ENCODE results near the gene RIC3. TPM values are rescaled to one million over a fixed set of nuclear protein-coding genes. Genes with fewer than 3 reads are reported as not detected.
A peak's percentile ranks its signal among the peaks of the same experiment; 100 is the strongest.

RIC3 gene
- total RNA-seq, 1 donor from 2014 or later: 17.7 TPM

GRCh38 chr11:8102296-8102915 lies 66.4 kb downstream of the RIC3 start:
- DNase-seq (ENCODE audit: extremely low spot score in 2 of 2): peak in 1 of 2 donors; percentile 64
- no peaks in the 10 kb centered on the region for H3K27me3 ChIP-seq
- intact Hi-C loops (cut with DNase I): no loop called here

GRCh38 chr11:8101421-8101820 lies 67.4 kb downstream of the RIC3 start:
- Histone ChIP-seq H3K9me3 (no peaks in the 10 kb centered on the region), H3K4me3 (no peak overlapping the region), H3K27ac (no peak overlapping the region), H3K36me3 (peaks cover 0 to 54% of the 10 kb centered on the region in 2 donors), H3K4me1 (no peaks in the 10 kb centered on the region), H3K27me3 (no peaks in the 10 kb centered on the region)
- TF ChIP-seq POLR2AphosphoS5 (IDR thresholded peaks at IDR 0.05; ENCODE audit: insufficient read depth in 1 of 2, low read depth in 1 of 2) (no peak), POLR2A (IDR thresholded peaks at IDR 0.05) (no peak)
- TF ChIP-seq, protein P1, sequence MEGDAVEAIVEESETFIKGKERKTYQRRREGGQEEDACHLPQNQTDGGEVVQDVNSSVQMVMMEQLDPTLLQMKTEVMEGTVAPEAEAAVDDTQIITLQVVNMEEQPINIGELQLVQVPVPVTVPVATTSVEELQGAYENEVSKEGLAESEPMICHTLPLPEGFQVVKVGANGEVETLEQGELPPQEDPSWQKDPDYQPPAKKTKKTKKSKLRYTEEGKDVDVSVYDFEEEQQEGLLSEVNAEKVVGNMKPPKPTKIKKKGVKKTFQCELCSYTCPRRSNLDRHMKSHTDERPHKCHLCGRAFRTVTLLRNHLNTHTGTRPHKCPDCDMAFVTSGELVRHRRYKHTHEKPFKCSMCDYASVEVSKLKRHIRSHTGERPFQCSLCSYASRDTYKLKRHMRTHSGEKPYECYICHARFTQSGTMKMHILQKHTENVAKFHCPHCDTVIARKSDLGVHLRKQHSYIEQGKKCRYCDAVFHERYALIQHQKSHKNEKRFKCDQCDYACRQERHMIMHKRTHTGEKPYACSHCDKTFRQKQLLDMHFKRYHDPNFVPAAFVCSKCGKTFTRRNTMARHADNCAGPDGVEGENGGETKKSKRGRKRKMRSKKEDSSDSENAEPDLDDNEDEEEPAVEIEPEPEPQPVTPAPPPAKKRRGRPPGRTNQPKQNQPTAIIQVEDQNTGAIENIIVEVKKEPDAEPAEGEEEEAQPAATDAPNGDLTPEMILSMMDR (IDR thresholded peaks at IDR 0.05): no peak
- DNase-seq (ENCODE audit: extremely low spot score in 2 of 2): peak in 1 of 2 donors; percentile 89
- intact Hi-C loops (cut with DNase I): no loop called here

More at GRCh38 chr11:8102296-8102915, 66.4 kb downstream of the RIC3 start:
- TF ChIP-seq, protein P1 (IDR thresholded peaks at IDR 0.05): no peak
- TF ChIP-seq POLR2A (IDR thresholded peaks at IDR 0.05): no peak
- TF ChIP-seq POLR2AphosphoS5 (IDR thresholded peaks at IDR 0.05; ENCODE audit: insufficient read depth in 1 of 2, low read depth in 1 of 2): no peak
- peaks cover 0 to 46% of the 10 kb centered on the region in 2 donors for H3K36me3 ChIP-seq
- H3K27ac ChIP-seq: no peak overlapping the region
- no peaks in the 10 kb centered on the region for H3K9me3 ChIP-seq
- H3K4me3 ChIP-seq: no peak overlapping the region
- no peaks in the 10 kb centered on the region for H3K4me1 ChIP-seq

DNA sequence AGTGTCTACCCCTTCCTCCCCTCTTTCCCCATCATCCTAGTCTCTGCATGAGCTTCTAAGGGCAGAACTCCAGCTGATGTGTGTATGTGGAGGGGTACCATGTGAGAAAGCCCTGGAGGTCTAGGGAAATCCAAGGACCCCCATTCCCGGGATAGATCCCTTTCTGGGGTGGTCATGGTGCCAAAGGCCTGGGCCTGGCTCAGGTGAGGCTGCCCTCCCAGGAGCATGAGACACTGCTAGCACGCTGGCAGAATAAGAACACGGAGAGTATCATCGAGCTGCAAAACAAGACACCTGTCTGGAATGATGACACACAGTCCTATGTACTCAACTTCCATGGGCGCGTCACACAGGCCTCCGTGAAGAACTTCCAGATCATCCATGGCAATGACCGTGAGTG lies 68.2 kb downstream of the RIC3 start:
- H3K27me3 ChIP-seq: no peaks in the 10 kb centered on the region
- TF ChIP-seq POLR2AphosphoS5 (IDR thresholded peaks at IDR 0.05; ENCODE audit: insufficient read depth in 1 of 2, low read depth in 1 of 2) (no peak), POLR2A (IDR thresholded peaks at IDR 0.05) (no peak)
- H3K27ac ChIP-seq: no peak overlapping the region
- no peak overlapping the region for H3K4me3 ChIP-seq
- peak in 1 of 2 donors; percentile 64 for DNase-seq (ENCODE audit: extremely low spot score in 2 of 2)
- no peaks in the 10 kb centered on the region for H3K9me3 ChIP-seq
- H3K36me3 ChIP-seq: peaks cover 0 to 51% of the 10 kb centered on the region in 2 donors
- peaks cover 1% of the 10 kb centered on the region for H3K4me1 ChIP-seq
- intact Hi-C loops (cut with DNase I): no loop called here

- intact Hi-C loops (cut with DNase I): no loop called here
- TF ChIP-seq POLR2A (IDR thresholded peaks at IDR 0.05) (no peak), POLR2AphosphoS5 (IDR thresholded peaks at IDR 0.05; ENCODE audit: insufficient read depth in 1 of 2, low read depth in 1 of 2) (no peak)
- TF ChIP-seq, protein P1 (IDR thresholded peaks at IDR 0.05): no peak
- Histone ChIP-seq H3K4me3 (no peak overlapping the region), H3K27ac (no peak overlapping the region), H3K9me3 (no peaks in the 10 kb centered on the region), H3K27me3 (no peaks in the 10 kb centered on the region), H3K36me3 (peaks cover 0 to 48% of the 10 kb centered on the region in 2 donors), H3K4me1 (peaks cover 6% of the 10 kb centered on the region)
- peak in 1 of 2 donors; percentile 77 for DNase-seq (ENCODE audit: extremely low spot score in 2 of 2)
These were observed 68.7 kb downstream of the RIC3 start for GRCh38 chr11:8100158-8100557.

DNA sequence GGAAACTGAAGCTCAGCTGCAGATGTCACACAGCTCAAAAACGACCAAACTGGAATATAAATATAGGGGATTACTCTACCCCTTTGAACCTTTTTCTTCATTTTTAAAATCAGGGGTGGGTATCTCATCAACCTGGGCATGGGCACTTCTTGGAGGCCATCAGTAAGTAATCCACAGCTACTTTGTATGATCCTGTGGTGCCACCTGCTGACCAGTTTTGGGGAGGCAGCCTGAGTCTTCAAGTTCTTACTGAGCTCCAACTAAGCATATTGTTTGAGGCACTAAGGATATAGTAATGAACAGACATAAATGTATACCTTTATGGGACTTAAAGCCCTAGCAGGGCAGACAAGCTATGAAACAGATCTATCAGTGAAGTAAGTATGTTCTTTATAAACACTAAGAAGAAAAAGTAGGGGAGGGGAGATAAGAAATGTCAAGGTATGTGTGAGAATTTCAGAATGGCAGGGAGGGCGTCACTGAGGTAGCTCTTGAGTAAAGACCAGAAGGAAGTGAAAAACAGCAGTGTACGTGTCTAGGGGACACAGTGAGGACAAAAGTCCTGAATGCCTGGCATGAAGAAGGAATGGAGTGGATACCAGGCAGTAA lies 69.4 kb downstream of the RIC3 start:
- peak in 1 of 2 donors; percentile 86 for DNase-seq (ENCODE audit: extremely low spot score in 2 of 2)
- TF ChIP-seq POLR2AphosphoS5 (IDR thresholded peaks at IDR 0.05; ENCODE audit: insufficient read depth in 1 of 2, low read depth in 1 of 2) (no peak), POLR2A (IDR thresholded peaks at IDR 0.05) (no peak)
- TF ChIP-seq, protein P1 (IDR thresholded peaks at IDR 0.05): peak; percentile 47 to 77 (median 49)
- H3K27ac ChIP-seq: no peak overlapping the region
- H3K4me1 ChIP-seq: peaks cover 13% of the 10 kb centered on the region
- peaks cover 0 to 46% of the 10 kb centered on the region in 2 donors for H3K36me3 ChIP-seq
- no peaks in the 10 kb centered on the region for H3K9me3 ChIP-seq
- H3K27me3 ChIP-seq: no peaks in the 10 kb centered on the region
- intact Hi-C loops (cut with DNase I): loop anchor here (5.0 kb wide), 1 partner anchor 87 kb away; no protein-coding TSS in a partner anchor
- no peak overlapping the region for H3K4me3 ChIP-seq
